Measurements from ENCODE around the gene TXLNG.
"Not testable (repeated sequence)": the region's sequence is repeated elsewhere in the genome, so short reads cannot be mapped to it uniquely, and the experiment has no call there.

Gene TXLNG

DNA sequence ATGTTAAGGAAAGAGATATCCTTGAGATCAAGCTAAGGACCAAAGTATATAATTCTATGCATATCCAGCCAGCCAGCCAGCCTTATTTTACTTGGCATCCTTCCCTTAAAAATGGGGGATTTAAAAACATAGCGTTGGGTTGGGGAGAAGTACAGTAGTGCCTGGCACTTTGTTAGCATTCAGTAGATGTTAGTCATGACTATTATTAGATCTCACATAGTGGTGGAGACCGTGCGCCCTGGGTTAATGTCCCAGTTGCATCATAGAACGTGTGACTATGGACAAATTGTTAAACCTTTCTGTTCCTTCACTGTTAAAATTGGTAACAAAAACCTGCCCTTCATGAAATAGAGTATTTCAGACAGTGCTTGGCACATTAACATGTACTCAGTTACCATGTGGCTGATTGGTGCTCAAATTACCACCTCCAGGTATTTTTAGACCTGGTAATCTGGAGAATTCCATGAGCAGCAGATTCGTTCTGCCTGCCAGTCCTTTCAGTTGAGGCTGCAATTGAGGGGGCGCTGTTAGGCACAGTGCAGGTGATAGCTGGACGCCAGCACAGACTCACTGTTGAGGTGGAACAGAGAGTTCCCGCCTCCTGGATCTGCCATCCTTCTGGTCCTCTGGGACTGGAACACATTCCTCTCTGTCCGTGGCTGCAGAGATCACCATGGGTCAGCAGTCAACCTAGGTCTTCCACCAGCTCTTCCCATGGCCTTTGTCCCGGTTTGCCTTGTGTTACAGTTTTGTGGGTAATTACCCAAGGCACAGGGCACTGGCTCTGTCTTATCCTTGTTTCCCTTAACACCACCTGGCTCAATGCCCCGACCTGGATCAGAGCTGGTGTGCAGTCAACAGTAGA, 52.2 kb downstream of the TXLNG start:
- in situ Hi-C loops (cut with MboI; ENCODE audit: low sequenced_read_pairs): no loop called here

DNA sequence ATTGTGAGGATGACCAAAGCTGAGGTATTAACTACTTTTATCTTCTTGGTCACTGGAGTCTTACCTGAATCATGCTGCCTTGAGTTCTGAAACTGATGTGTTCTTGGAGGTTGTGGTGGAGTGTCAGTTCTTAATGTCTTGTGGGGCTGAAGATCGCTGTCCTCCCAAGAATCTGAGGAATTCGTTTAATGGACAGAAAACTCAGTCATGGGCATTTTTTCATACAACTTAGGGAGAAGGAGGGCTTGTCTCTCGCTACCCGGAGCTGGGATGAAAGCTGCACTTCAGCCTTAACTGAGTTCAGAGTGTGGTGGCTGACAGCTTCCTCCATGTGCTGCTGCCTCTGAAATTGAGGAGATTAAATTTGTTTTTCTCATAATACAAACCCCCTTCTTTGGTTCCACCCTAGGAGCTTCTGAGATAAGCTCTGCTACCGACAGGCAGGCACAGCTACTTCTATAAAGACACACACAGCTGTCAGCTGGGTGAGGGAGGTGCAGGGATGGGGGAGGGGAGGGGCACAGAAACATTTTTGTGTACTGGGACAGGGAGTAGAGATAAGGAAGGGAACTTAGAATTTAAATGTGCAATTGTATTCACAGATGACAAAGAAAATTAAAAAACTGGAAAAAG, 53.1 kb downstream of the TXLNG start:
- in situ Hi-C loops (cut with MboI; ENCODE audit: low sequenced_read_pairs): no loop called here

GRCh38 chrX:16839852-16840460, 53.7 kb downstream of the TXLNG start:
- in situ Hi-C loops (cut with MboI; ENCODE audit: low sequenced_read_pairs): no loop called here

DNA sequence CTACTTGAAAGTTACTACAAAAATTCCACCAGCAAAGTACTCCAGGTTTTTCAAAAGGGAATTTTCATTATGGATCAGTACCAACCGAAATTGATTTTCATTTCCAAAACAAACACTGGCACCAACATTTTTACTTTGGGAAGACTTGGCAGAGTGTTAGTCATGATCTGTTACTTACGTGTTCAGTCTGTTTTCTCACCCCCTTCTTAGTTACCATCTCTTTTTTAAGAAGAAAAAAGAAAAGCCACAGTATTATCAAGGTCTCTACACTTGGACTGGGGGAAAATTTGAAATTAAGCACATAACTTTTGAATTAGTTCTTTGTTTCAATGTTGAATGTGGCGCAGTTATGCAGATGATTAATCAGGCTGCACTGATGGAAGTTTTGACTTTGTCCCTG, 56.4 kb downstream of the TXLNG start:
- in situ Hi-C loops (cut with MboI; ENCODE audit: low sequenced_read_pairs): no loop called here

DNA sequence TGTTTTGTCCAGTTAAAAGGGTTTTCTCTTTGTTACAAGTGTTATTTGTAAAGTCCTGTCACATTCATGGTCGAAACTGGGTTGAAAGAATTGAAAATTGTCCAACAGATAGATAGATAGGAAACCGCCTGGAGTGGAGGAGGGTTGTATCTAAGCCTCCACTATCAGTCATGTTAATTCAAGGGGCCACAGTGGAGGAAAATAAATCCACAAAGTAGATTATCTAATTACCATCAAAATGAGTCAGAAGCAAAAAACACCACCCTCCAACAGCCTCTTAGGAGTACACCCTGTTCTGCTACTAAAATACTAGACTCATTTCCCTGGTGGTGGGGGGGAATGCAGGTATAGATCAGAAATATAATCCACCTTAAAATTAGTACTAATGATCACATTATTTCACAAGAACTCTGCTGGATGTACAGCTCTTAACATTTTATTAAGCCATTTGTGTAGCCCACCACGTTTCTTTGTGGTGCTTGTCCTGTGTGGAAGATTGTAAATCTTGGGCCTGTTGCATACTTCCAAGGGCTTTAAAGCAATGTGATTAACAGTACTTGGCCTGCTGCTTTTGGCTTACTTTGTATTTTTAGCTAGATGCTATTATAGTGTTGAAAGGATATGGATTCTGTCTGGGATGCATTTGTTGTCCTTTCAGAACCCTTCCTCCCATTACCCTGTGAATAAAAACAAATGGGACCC, 57.1 kb downstream of the TXLNG start:
- in situ Hi-C loops (cut with MboI; ENCODE audit: low sequenced_read_pairs): no loop called here

DNA sequence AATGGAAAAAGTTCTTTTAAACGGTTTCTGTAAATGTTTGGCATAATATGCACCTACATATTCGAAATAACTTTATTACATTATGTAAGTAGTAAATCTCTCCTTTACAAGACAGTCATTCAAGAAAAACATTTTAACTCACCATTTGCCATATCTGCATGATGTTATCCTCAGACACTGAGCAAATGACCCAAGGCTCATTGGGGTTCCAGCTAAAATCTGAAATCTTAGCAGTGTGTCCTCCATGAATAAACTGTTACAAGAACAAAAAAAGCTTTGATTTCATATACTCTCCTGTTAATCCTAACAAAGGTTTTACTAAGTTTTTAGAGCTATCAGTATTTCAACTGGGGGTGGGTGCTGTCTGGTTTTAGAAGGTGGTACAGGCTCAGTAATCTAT, 59.4 kb downstream of the TXLNG start:
- in situ Hi-C loops (cut with MboI; ENCODE audit: low sequenced_read_pairs): no loop called here

GRCh38 chrX:16848541-16848940, 62.3 kb downstream of the TXLNG start:
- in situ Hi-C loops (cut with MboI; ENCODE audit: low sequenced_read_pairs): no loop called here

- in situ Hi-C loops (cut with MboI; ENCODE audit: low sequenced_read_pairs): no loop called here
Observed at GRCh38 chrX:16851421-16851820, 65.2 kb downstream of the TXLNG start.

- in situ Hi-C loops (cut with MboI; ENCODE audit: low sequenced_read_pairs): no loop called here
Observed at GRCh38 chrX:16851827-16852226, 65.6 kb downstream of the TXLNG start.

GRCh38 chrX:16852617-16853179, 66.4 kb downstream of the TXLNG start:
- in situ Hi-C loops (cut with MboI; ENCODE audit: low sequenced_read_pairs): no loop called here

DNA sequence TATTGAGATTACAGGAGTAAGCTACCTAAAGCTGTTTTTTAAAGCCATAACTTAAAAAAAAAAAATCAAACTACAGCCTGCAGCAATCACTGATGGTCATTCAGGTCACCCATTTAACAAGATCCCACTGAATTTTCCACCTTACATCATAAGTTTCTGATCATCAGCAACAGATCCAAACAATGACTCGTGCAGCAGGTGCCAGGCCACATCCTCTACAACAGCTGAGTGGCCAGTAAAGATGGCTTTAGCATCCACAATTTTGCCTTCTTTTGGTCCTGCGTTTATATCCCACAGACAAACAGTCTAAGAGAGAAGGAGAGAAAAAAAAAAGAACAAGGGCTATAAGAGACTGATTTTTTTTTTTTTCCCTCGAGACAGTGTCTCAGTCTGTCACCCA, 67.3 kb downstream of the TXLNG start:
- in situ Hi-C loops (cut with MboI; ENCODE audit: low sequenced_read_pairs): no loop called here

GRCh38 chrX:16855363-16856075, 69.3 kb downstream of the TXLNG start:
- in situ Hi-C loops (cut with MboI; ENCODE audit: low sequenced_read_pairs): no loop called here

- in situ Hi-C loops (cut with MboI; ENCODE audit: low sequenced_read_pairs): not testable (repeated sequence)
Observed at GRCh38 chrX:16856076-16856404, 69.8 kb downstream of the TXLNG start.

GRCh38 chrX:16856744-16857143, 70.5 kb downstream of the TXLNG start:
- in situ Hi-C loops (cut with MboI; ENCODE audit: low sequenced_read_pairs): no loop called here

- in situ Hi-C loops (cut with MboI; ENCODE audit: low sequenced_read_pairs): no loop called here
Observed at GRCh38 chrX:16862829-16863228, 76.6 kb downstream of the TXLNG start.

DNA sequence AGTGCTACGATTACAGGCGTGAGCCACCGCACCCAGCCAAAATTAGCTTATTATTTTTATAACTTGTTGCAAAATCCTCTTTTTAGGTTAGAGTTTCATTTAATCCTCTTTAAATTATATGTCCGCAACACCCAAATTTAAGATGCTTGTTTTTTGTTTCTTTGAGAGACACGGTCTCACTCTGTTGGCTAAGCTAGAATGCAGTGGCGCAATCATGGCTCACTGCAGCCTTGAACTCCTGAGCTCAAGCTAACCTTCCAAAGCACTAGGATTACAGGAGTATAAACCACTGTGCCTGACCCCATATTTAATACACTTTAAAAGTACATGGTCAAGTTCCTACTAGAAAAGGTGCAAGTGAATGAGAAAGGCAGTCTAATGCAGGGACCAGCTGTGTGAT, 81.7 kb downstream of the TXLNG start:
- in situ Hi-C loops (cut with MboI; ENCODE audit: low sequenced_read_pairs): no loop called here

GRCh38 chrX:16868920-16869319, 82.7 kb downstream of the TXLNG start:
- in situ Hi-C loops (cut with MboI; ENCODE audit: low sequenced_read_pairs): no loop called here

- in situ Hi-C loops (cut with MboI; ENCODE audit: low sequenced_read_pairs): no loop called here
Observed at GRCh38 chrX:16869393-16870094, 83.3 kb downstream of the TXLNG start.

DNA sequence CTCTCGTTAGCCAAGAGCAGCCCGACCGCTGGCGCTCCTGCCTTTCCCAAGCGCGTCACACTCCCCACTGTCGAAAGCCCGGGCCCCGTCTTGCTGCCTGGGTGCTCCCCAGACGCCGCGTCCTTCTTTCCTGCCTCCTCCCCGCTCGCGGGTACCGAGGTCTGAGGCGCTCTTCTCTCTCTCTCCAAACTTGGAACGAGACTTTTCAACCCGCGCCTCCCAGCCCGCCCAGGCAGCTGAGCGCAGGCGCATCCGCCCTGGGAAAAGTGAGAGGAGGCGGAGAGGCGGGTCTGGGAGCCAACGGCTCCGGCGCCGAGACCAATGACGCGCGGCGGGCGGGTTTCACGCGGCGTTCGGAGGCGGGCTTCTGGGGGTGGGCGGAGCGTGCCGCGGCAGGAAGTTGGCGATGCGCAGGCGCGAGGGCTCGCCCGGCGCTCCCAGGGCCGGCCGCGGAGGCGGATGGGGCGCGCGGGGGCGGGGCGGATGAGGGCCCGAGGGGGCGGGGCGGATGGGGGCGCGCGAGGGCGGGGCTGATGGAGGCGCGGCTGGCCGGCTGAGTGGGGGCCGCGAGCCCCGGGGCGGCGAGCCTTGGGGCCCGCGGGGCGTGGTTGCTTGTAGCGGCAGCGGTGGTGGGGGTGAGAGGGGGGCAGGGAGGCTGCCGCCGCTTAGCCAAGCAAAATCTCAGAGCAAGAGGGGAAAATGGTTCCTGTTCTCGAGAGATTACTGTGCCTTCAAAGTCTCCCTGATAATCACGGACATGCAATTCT, 84.0 kb downstream of the TXLNG start, which contains the start of gene RBBP7:
RBBP7 (minus strand) TSS at position 268 of the 767 bp plus-strand sequence. CDS start 309 bp downstream, outside the sequence.
- in situ Hi-C loops (cut with MboI; ENCODE audit: low sequenced_read_pairs): no loop called here
